ENCODE results near the gene CHRND.

- TF ChIP-seq HMGXB4 (CRISPR knock-in tag; IDR thresholded peaks at IDR 0.05) (no peak), STAT6 (CRISPR knock-in tag; conservative IDR thresholded peaks at IDR 0.05; ENCODE audit: low read depth) (no peak), SP1 (CRISPR knock-in tag; conservative IDR thresholded peaks at IDR 0.05) (no peak), JAZF1 (CRISPR knock-in tag; IDR thresholded peaks at IDR 0.05) (no peak), ZNF121 (CRISPR knock-in tag; IDR thresholded peaks at IDR 0.05) (no peak), MAX (CRISPR knock-in tag; IDR thresholded peaks at IDR 0.05) (no peak), ZNF425 (CRISPR knock-in tag; conservative IDR thresholded peaks at IDR 0.05) (no peak), CTCF (IDR thresholded peaks at IDR 0.05) (no peak), E2F4 (CRISPR knock-in tag; IDR thresholded peaks at IDR 0.05; ENCODE audit: borderline replicate concordance, low read depth) (no peak), E2F1 (CRISPR knock-in tag; IDR thresholded peaks at IDR 0.05) (no peak), ZNF317 (CRISPR knock-in tag; IDR thresholded peaks at IDR 0.05; ENCODE audit: borderline replicate concordance, low read depth) (no peak)
These were observed 19.8 kb downstream of the CHRND start for GRCh38 chr2:232545511-232546375.
